COLO668 (cell line): ENCODE results near the gene PRELID3B.
"Not testable (repeated sequence)": the region's sequence is repeated elsewhere in the genome, so short reads cannot be mapped to it uniquely, and the experiment has no call there.

ENCODE experiments used
- DNase-seq: peaks from one replicate; lab custom pipeline; 2025; ENCODE audit not compliant: unreplicated experiment; lab: John Stamatoyannopoulos, UW

Gene PRELID3B

GRCh38 chr20:59050437-59050836 is 7.9 kb upstream of the PRELID3B start:
- no peak for DNase-seq

- no peak for DNase-seq
These were observed 6.1 kb upstream of the PRELID3B start for GRCh38 chr20:59048681-59049030.

GRCh38 chr20:59047938-59048680 is 5.5 kb upstream of the PRELID3B start:
- DNase-seq: no peak

- DNase-seq: no peak
These were observed 4.3 kb upstream of the PRELID3B start for GRCh38 chr20:59046862-59047261.

- no peak for DNase-seq
These were observed 2.2 kb upstream of the PRELID3B start for GRCh38 chr20:59044796-59045195.

- DNase-seq: no peak
These were observed 1.7 kb upstream of the PRELID3B start for GRCh38 chr20:59044295-59044694.

GRCh38 chr20:59043698-59044097 is 1.1 kb upstream of the PRELID3B start:
- DNase-seq: no peak

GRCh38 chr20:59042796-59043631 is 428 bp upstream of the PRELID3B start:
- peak; percentile 98 for DNase-seq

GRCh38 chr20:59041487-59041886 is 1.1 kb downstream of the PRELID3B start:
- not testable (repeated sequence) for DNase-seq

GRCh38 chr20:59040667-59041066 is 1.9 kb downstream of the PRELID3B start:
- DNase-seq: no peak

- no peak for DNase-seq
These were observed 3.4 kb downstream of the PRELID3B start for GRCh38 chr20:59039233-59039632.

- DNase-seq: no peak
These were observed 5.2 kb downstream of the PRELID3B start for GRCh38 chr20:59037386-59037785.

- no peak for DNase-seq
These were observed 7.2 kb downstream of the PRELID3B start for GRCh38 chr20:59035381-59035780.

- no peak for DNase-seq
These were observed 8.9 kb downstream of the PRELID3B start for GRCh38 chr20:59033616-59034165.

- no peak for DNase-seq
These were observed 9.5 kb downstream of the PRELID3B start for GRCh38 chr20:59033093-59033492.

GRCh38 chr20:59032713-59033059 is 9.9 kb downstream of the PRELID3B start:
- peak; percentile 57 for DNase-seq

GRCh38 chr20:59032023-59032712 is 10.4 kb downstream of the PRELID3B start, which contains the start of gene ATP5F1E:
Gene ATP5F1E, minus strand, starts transcription at chr20:59032335. Its CDS starts 84 bp downstream, at chr20:59032251.
- peak; percentile 99 for DNase-seq

GRCh38 chr20:59031564-59032022 is 11.0 kb downstream of the PRELID3B start:
- DNase-seq: no peak

GRCh38 chr20:59030911-59031563 is 11.5 kb downstream of the PRELID3B start:
- DNase-seq: no peak

GRCh38 chr20:59028812-59029211 is 13.8 kb downstream of the PRELID3B start:
- no peak for DNase-seq
